ENCODE results near the gene TSKS.

The TSKS gene
- 0 to 0.74 reads per million in 2 donors for total RNA-seq

DNA sequence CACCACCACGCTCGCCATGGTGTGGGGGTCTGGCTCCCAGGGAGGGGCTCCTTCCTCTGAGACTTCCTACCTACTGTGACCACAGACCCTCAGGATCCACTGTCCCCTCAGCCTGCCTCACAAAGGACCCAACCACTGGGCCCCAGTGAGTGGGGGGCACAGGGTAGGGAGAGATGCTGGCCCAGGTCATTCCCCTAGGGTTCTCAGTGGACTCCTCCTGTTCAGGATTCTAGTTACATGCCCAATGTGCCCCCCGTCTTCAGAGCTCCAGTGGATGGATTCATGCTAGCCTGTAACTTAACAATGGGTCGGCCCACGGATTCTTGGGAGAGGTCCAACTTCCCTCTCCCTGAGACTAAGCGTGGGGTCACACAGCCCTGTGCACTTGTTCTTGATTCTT, at the start of gene TSKS:
TSS of gene TSKS (minus strand) at position 77 of the 400 bp plus-strand sequence. CDS start at position 18, 59 bp downstream.
- DNase-seq = no peak

DNA sequence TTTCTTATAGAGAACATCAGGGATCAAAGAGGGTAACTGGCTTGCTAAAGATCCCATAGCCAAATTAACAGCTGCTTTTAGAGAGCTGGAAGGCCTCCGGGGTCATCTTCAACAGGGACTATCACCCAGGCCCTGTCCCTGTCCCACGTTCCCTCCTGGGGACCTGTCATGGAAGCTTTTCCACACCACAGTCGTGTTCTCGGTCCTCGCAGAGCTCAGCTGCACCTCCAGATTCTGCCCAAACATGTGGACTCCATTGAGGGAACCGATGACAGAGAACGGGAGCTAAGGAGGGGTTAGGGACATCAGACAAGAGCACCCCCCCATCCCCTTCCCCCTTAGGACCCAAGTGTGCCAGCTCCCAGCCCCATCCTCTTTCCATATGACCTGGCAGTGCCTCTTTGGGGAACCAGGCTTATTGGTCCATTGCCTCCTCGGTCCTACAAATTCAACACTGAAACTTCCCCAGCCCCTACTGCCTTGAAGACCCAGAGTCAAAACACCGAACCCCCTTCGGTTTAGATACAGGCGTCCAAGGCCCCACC, 49.4 kb upstream of the TSKS start:
- DNase-seq = no peak

GRCh38 chr19:49811328-49811727, 48.2 kb upstream of the TSKS start:
- no peak for DNase-seq

DNA sequence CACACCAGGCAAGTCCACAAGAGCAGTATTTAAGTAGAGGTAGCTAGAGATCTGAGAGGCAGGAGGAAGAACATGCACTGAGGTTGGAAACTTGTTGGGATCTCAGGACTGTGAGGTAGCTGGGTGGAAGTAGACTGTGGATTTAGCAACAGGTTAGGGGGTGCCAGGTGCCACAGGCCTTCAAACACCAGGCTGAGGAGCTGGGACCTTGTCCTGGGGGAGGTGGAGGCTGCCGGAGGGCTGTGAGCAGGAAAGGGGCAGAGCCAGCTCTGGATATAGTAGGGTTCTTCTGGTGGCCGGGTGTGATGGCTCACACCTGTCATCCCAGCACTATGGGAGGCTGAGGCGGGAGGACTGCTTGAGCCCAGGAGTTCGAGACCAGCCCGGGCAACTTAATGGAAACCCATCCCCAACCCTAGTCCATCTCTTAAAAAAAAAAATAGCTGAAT, 46.9 kb upstream of the TSKS start:
- DNase-seq = no peak

DNA sequence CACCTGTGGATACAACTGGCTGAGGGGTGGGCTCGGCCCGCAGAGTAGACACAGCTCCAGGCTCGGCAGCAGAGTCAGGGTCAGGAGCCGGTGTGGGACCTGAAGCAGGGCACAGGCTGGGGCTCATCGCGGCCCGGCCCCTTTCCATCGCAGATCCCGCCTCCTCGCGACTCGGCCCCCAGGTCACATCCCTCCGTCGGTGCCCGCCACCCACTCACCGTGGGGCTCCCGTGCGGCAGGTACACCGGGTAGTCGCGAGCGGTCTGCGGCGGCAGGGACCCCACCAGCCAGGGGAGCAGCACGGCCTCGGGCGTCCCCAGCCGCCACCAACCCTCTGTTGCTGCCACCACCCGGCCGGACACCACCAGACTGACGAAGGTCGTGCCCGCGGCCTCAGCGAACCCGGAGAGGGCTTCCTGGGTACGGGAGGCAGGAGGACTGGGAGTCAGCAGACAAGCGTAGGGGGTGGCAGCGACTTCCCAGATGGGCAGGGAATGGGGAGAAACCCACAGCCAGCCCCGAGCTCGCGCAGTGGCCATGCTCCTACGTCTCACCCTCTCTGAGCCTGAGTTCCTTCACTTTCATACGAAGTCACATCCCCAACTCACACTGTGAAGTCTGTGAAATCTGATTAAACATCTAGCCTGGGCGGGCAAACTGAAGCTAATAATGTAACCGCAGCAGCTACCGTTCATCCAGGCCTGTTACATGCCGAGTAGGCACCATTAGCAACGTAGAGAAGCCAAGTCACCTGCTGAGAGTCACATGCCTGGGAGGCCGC, 46.2 kb upstream of the TSKS start:
- DNase-seq = peak; percentile 24 to 62 (median 32)

- peak; percentile 65 to 90 (median 84) for DNase-seq
Measured at GRCh38 chr19:49808711-49809159, 45.6 kb upstream of the TSKS start.

- no peak for DNase-seq
Measured at GRCh38 chr19:49807904-49808675, 45.0 kb upstream of the TSKS start.

- DNase-seq = no peak
Measured at GRCh38 chr19:49807058-49807903, 44.2 kb upstream of the TSKS start.

GRCh38 chr19:49806620-49806959, 43.5 kb upstream of the TSKS start:
- no peak for DNase-seq

DNA sequence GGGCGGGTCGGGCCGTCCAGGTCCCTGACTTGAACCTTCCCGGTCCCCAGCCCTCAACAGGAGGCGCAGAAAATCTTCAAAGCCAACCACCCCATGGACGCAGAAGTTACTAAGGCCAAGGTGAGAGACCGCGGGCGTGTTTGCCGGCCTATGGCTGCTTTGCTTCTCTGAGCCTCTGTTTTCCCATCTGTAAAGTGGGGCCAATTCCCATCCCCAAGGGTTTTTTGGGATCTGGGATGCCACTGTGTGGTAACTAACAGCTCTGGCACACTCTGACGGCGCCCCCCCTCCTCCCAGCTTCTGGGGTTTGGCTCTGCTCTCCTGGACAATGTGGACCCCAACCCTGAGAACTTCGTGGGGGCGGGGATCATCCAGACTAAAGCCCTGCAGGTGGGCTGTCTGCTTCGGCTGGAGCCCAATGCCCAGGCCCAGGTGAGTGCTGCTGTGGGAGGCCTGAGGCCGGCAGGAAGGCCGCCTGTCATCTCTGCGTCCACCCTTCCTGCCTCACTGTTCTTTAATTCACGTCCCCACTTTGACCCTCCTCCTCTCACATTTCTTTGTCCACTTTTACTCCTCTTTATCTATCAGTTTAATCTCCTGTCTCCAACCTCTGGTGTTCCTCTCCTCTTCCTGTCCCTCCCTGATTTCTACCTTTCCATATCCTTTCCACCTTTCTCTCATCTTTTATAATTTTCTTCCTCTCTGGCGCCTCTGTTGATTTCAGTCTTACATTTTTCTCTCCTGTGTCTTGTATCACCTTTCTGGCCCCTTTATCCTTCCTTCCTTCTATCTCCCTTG, 42.9 kb upstream of the TSKS start:
- DNase-seq = no peak

DNA sequence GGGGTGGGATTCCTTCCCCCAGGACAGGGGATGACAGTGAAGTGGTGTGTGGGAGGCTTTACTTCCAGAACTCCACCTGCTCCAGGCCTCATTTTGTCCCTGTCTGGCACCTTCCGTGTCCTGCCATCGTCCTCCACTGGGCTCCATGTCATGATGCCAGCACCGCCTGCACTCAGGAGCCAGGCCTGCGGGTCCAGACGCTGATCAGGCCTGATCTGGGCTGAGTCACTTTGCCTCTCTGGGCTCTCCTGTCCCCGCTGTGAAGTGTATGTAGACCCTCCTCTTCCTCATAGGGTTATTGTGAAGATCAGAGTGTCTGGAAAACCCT, 40.4 kb upstream of the TSKS start:
- no peak for DNase-seq

GRCh38 chr19:49802836-49803528, 39.9 kb upstream of the TSKS start:
- DNase-seq = no peak

DNA sequence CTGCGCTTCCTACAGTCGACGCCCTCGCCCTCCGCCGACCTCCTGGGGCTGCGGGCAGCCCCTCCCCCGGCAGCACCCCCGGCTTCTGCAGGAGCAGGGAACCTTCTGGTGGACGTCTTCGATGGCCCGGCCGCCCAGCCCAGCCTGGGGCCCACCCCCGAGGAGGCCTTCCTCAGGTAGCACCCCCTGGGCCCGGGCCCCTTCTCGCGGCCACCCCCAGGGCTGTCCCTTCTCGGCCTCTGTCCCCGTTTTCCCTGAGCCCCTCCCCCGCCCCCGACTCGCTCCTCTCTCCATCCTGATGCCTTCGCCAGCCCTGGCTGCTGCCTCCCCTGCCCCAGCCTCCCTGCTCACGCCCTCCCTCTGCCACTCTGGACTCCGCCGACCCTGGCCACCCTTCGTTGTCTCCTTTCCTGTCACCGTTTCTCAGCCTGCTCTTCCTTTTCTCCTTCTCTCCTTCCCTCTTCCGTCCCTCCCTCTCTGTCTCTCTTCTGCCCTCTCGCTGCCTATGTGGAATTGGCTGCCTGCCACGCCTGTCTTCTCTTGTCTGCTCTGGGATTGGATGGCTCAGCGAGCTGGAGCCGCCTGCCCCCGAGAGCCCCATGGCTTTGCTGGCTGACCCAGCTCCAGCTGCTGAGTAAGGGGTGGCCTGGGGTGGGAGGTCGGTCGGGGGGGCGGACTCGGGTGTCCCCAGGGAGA, 39.0 kb upstream of the TSKS start:
- DNase-seq = no peak

GRCh38 chr19:49801401-49801888, 38.3 kb upstream of the TSKS start:
- no peak for DNase-seq

DNA sequence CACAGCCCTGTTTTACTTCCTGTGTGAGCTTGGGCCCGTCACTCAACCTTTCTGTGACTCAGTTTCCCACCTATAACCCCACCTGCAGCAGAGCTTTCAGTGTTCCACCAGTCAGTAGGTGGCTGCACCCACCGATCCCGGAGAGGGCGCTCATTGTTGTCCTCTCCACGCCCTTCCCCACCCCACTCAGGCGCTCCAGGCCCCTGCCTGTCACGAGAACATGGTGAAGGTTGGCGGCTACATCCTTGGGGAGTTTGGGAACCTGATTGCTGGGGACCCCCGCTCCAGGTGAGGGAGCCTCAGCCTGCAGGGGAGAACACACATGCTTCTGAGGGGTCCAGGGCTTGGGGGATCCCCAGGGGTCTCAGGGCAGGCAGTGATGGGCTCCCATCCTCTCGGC, 37.7 kb upstream of the TSKS start:
- no peak for DNase-seq

- no peak for DNase-seq
Measured at GRCh38 chr19:49799798-49800376, 36.8 kb upstream of the TSKS start.

DNA sequence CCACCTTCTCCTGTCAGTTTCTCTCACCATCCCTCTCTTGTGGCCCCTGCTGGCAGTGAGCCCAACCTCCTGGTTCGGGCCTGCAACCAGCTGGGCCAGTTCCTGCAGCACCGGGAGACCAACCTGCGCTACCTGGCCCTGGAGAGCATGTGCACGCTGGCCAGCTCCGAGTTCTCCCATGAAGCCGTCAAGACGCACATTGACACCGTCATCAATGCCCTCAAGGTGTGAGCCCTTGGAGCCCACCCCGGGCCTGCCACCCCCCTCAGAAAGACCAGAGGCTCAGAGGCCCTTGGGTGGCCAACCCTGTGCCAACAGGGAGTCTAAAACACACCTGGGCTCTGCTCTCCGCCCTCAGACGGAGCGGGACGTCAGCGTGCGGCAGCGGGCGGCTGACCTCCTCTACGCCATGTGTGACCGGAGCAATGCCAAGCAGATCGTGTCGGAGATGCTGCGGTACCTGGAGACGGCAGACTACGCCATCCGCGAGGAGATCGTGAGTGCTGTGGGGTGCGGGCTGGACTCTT, 36.2 kb upstream of the TSKS start:
- DNase-seq = no peak

GRCh38 chr19:49798574-49798973, 35.5 kb upstream of the TSKS start:
- DNase-seq = no peak

DNA sequence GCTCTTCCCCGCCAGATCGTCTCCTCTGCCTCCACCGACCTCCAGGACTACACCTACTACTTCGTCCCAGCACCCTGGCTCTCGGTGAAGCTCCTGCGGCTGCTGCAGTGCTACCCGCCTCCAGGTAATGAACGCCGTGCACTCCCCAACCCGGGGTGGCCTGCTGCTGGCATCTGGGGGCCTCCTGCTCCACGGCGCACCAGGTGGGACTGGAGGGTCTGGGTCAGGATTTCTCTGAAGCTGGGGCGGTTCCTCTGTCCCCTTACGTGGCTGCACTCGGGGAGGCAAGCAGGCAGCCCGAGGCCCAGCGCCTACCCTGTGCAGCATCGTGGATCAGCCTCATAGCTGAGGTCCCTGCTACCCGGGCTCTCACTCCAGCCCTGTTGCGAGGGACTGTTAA, 32.5 kb upstream of the TSKS start:
- DNase-seq = no peak

GRCh38 chr19:49793561-49793840, 30.4 kb upstream of the TSKS start:
- no peak for DNase-seq
